ENCODE data around the gene TMED3. TPM values are rescaled to one million over a fixed set of nuclear protein-coding genes. Genes with fewer than 3 reads are reported as not detected.

Gene TMED3
- total RNA-seq, 1 experiment from 2014 or later, result 67.3 TPM

DNA sequence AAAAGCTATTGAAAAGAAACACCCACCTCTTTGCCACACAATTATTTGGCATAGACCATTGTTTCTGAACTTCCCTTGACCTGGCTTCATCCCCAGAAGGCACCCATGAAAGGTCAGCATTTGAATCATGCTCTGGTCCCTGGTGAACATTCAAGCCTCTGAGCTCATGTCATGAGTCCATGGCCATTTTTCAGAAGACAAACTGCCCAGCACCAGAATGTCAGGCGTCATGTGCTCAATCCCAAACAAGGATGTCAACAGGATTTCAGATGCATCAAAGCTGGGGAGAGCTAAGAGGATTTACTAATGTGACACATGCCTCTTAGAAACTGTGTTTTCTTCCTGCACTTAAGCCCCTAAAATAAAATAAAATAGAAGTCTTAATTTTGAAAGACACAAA lies 41.3 kb downstream of the TMED3 start:
- no peaks in the 10 kb centered on the region for H3K9me3 ChIP-seq (ENCODE audit: low read length)
- no peak overlapping the region for H3K27ac ChIP-seq (ENCODE audit: low read length)
- H4K20me1 ChIP-seq (ENCODE audit: insufficient read depth, low read depth, low read length), result no peaks in the 10 kb centered on the region
- H3K4me1 ChIP-seq (ENCODE audit: low read length), result no peaks in the 10 kb centered on the region
- H3K9ac ChIP-seq (ENCODE audit: low read length), result no peak overlapping the region
- no peak for DNase-seq
- no peak overlapping the region for H3K4me2 ChIP-seq (ENCODE audit: low read depth, low read length, poor library complexity, severe bottlenecking)
- H3K27me3 ChIP-seq (ENCODE audit: low read length), result no peaks in the 10 kb centered on the region
- no peaks in the 10 kb centered on the region for H3K36me3 ChIP-seq (ENCODE audit: insufficient read depth, low read length)
- no peak overlapping the region for H2AFZ ChIP-seq (ENCODE audit: low read length)
- H3K4me3 ChIP-seq (ENCODE audit: low read length), result no peak overlapping the region
- H3K9me2 ChIP-seq (replicated peaks; ENCODE audit: insufficient read depth, low read length), result no peaks in the 10 kb centered on the region
- no peaks in the 10 kb centered on the region for H3K79me2 ChIP-seq (ENCODE audit: low read length)

DNA sequence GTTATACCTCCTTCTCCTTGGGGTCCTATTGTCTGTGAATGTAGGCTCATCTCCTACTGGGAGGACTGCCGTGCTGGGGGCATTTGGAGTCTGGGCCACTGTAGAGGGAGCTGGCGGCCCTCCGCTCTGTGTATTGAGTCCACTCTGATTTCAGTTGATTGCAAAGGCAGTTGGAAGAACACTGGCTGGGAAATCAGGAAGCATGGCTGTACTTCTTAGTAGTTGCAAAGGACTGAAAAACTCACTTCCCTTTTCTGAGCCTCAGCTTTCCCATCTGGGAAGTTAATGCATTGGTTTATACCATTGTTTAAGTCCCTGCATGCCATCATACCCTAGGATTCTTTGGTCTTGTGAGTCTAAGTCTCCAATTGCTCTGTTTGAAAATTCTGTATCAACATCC lies 46.7 kb downstream of the TMED3 start:
- H4K20me1 ChIP-seq (ENCODE audit: insufficient read depth, low read depth, low read length), result no peaks in the 10 kb centered on the region
- H3K27me3 ChIP-seq (ENCODE audit: low read length), result no peaks in the 10 kb centered on the region
- no peaks in the 10 kb centered on the region for H3K9me3 ChIP-seq (ENCODE audit: low read length)
- H3K27ac ChIP-seq (ENCODE audit: low read length), result no peak overlapping the region
- no peaks in the 10 kb centered on the region for H3K4me1 ChIP-seq (ENCODE audit: low read length)
- H3K9me2 ChIP-seq (replicated peaks; ENCODE audit: insufficient read depth, low read length), result no peaks in the 10 kb centered on the region
- H3K9ac ChIP-seq (ENCODE audit: low read length), result no peak overlapping the region
- DNase-seq, result no peak
- H3K4me3 ChIP-seq (ENCODE audit: low read length), result no peak overlapping the region
- no peaks in the 10 kb centered on the region for H3K36me3 ChIP-seq (ENCODE audit: insufficient read depth, low read length)
- H3K79me2 ChIP-seq (ENCODE audit: low read length), result no peaks in the 10 kb centered on the region
- no peak overlapping the region for H2AFZ ChIP-seq (ENCODE audit: low read length)
- no peak overlapping the region for H3K4me2 ChIP-seq (ENCODE audit: low read depth, low read length, poor library complexity, severe bottlenecking)

DNA sequence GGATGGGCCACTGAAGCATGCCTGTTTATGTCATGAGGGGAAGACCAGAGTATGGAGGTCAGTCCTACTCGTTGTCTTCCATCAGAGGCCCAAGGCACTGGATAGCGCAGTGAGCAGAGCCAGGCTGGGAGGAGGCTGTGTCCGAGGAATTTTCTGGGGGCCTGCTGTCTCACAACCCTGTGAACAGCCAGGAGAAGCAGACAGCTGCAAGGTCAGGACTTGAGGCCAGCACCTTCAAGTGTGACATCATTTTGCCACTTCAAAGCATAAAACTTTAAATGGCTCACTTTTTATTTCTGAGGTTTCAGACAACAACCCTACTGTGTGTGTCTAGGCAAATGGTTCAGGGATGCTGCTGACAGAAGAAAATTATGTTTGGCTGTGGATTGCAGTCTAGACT lies 47.2 kb downstream of the TMED3 start:
- H3K9me2 ChIP-seq (replicated peaks; ENCODE audit: insufficient read depth, low read length), result no peaks in the 10 kb centered on the region
- no peaks in the 10 kb centered on the region for H3K36me3 ChIP-seq (ENCODE audit: insufficient read depth, low read length)
- no peak overlapping the region for H3K27ac ChIP-seq (ENCODE audit: low read length)
- no peak overlapping the region for H2AFZ ChIP-seq (ENCODE audit: low read length)
- H3K4me2 ChIP-seq (ENCODE audit: low read depth, low read length, poor library complexity, severe bottlenecking), result no peak overlapping the region
- H3K9me3 ChIP-seq (ENCODE audit: low read length), result no peaks in the 10 kb centered on the region
- H3K4me1 ChIP-seq (ENCODE audit: low read length), result no peaks in the 10 kb centered on the region
- H3K27me3 ChIP-seq (ENCODE audit: low read length), result no peaks in the 10 kb centered on the region
- no peaks in the 10 kb centered on the region for H4K20me1 ChIP-seq (ENCODE audit: insufficient read depth, low read depth, low read length)
- DNase-seq, result no peak
- no peak overlapping the region for H3K9ac ChIP-seq (ENCODE audit: low read length)
- no peak overlapping the region for H3K4me3 ChIP-seq (ENCODE audit: low read length)
- no peaks in the 10 kb centered on the region for H3K79me2 ChIP-seq (ENCODE audit: low read length)

DNA sequence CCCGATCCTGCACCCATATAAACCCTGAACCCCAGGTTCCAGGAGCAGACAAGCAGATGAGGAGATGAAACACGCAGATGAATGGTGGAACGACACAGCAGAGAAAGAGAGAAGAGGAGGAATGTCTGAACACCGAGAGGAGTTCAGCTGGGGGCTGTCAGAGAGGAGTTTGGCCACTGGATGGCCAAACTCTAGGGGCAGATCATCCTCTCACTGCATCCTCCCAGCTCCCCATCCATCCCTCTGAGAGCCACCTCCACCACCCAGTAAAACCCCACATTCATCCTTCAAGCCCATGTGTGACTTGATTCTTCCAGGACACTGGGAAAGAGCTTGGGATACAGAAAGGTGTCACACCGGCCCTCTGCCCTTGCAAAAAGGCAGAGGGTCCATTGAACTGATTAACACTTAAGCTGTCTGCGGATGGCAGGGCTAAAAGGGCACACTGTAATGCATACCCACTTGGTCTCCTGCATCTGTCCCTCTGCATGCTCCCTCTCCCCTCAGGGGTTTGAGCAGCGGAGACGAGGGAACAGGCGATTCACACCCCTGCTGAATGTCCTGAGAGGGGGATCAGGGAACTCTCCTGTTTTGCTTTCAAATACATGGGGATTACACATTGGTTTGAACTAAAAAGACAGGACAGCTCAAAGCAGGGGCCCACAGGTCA lies 53.8 kb downstream of the TMED3 start:
- Histone ChIP-seq H3K9me3 (ENCODE audit: low read length) (no peaks in the 10 kb centered on the region), H4K20me1 (ENCODE audit: insufficient read depth, low read depth, low read length) (no peaks in the 10 kb centered on the region), H3K9me2 (replicated peaks; ENCODE audit: insufficient read depth, low read length) (no peaks in the 10 kb centered on the region), H2AFZ (ENCODE audit: low read length) (no peak overlapping the region), H3K36me3 (ENCODE audit: insufficient read depth, low read length) (no peaks in the 10 kb centered on the region), H3K4me2 (ENCODE audit: low read depth, low read length, poor library complexity, severe bottlenecking) (no peak overlapping the region), H3K79me2 (ENCODE audit: low read length) (no peaks in the 10 kb centered on the region), H3K27me3 (ENCODE audit: low read length) (no peaks in the 10 kb centered on the region), H3K4me1 (ENCODE audit: low read length) (no peaks in the 10 kb centered on the region), H3K9ac (ENCODE audit: low read length) (no peak overlapping the region), H3K4me3 (ENCODE audit: low read length) (no peak overlapping the region), H3K27ac (ENCODE audit: low read length) (no peak overlapping the region)
- no peak for DNase-seq

DNA sequence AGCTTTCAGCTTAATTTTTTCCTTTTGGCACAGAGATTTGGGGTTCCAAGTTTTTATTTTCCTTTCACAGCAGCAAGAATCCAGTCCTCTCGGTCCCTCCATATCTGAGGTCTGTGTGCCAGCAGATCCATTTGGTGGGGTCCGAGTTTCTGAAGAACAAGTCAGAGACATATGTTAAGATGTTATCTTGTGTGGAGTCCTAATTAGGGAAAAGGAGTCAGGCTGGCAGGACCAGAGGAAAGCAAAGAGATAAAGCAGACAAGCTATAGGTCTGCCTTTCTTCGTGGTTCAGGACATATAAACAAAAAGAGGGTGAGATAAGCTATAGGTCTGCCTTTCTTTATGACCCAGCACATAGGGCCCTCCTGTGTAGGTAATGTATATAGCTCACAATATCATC lies 54.9 kb downstream of the TMED3 start:
- Histone ChIP-seq H2AFZ (ENCODE audit: low read length) (no peak overlapping the region), H3K4me2 (ENCODE audit: low read depth, low read length, poor library complexity, severe bottlenecking) (no peak overlapping the region), H4K20me1 (ENCODE audit: insufficient read depth, low read depth, low read length) (no peaks in the 10 kb centered on the region), H3K4me3 (ENCODE audit: low read length) (no peak overlapping the region), H3K9me2 (replicated peaks; ENCODE audit: insufficient read depth, low read length) (no peaks in the 10 kb centered on the region), H3K27ac (ENCODE audit: low read length) (no peak overlapping the region), H3K36me3 (ENCODE audit: insufficient read depth, low read length) (no peaks in the 10 kb centered on the region), H3K9me3 (ENCODE audit: low read length) (no peaks in the 10 kb centered on the region), H3K79me2 (ENCODE audit: low read length) (no peaks in the 10 kb centered on the region), H3K4me1 (ENCODE audit: low read length) (no peaks in the 10 kb centered on the region), H3K27me3 (ENCODE audit: low read length) (no peaks in the 10 kb centered on the region), H3K9ac (ENCODE audit: low read length) (no peak overlapping the region)
- DNase-seq, result no peak

DNA sequence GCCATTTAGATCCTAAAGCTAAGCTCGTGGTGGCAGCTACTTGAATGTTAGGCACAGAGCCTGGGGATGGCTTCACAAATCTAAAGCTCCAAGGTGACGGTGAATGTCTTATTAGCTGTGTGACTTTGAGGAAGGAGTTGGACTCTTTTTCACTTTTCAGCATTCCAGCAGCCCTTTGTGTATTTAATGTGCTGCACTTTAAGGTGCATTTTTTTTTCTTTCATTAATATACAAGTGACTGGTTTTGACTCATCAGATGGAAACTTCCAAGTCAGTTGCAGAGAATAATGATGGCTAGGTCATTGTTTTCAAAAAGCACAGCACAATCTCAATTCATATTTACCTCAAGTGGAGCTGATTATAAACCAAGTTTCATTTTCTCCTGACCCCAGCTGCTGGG lies 55.8 kb downstream of the TMED3 start:
- H3K4me2 ChIP-seq (ENCODE audit: low read depth, low read length, poor library complexity, severe bottlenecking), result no peak overlapping the region
- no peak overlapping the region for H3K4me3 ChIP-seq (ENCODE audit: low read length)
- no peaks in the 10 kb centered on the region for H3K36me3 ChIP-seq (ENCODE audit: insufficient read depth, low read length)
- H4K20me1 ChIP-seq (ENCODE audit: insufficient read depth, low read depth, low read length), result no peaks in the 10 kb centered on the region
- H3K9me2 ChIP-seq (replicated peaks; ENCODE audit: insufficient read depth, low read length), result no peaks in the 10 kb centered on the region
- no peak for DNase-seq
- H3K9ac ChIP-seq (ENCODE audit: low read length), result no peak overlapping the region
- H2AFZ ChIP-seq (ENCODE audit: low read length), result no peak overlapping the region
- H3K9me3 ChIP-seq (ENCODE audit: low read length), result no peaks in the 10 kb centered on the region
- H3K79me2 ChIP-seq (ENCODE audit: low read length), result no peaks in the 10 kb centered on the region
- H3K27ac ChIP-seq (ENCODE audit: low read length), result no peak overlapping the region
- H3K27me3 ChIP-seq (ENCODE audit: low read length), result no peaks in the 10 kb centered on the region
- no peaks in the 10 kb centered on the region for H3K4me1 ChIP-seq (ENCODE audit: low read length)

DNA sequence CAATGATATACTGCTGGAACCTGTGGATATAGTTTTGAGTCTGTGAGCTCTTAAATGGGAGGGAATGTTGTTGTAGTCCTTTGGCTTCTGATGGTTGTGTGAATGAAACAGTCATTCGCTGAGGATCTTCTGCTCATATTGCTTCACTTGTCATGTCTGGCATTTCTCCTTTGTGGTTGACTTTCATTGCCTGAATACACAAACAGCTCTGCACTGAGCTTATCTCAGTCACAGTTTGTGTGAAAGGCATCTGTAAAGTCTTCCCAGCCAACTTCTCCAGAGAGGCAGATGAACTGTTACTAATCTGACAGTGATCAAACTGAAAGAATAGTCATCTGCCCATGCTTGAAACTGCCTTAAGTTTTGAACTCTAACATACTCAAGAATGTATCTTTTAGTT lies 59.8 kb downstream of the TMED3 start:
- Histone ChIP-seq H2AFZ (ENCODE audit: low read length) (no peak overlapping the region), H3K4me3 (ENCODE audit: low read length) (no peak overlapping the region), H3K9me3 (ENCODE audit: low read length) (no peaks in the 10 kb centered on the region), H3K27me3 (ENCODE audit: low read length) (no peaks in the 10 kb centered on the region), H3K4me1 (ENCODE audit: low read length) (no peaks in the 10 kb centered on the region), H3K27ac (ENCODE audit: low read length) (no peak overlapping the region), H3K79me2 (ENCODE audit: low read length) (no peaks in the 10 kb centered on the region), H3K9me2 (replicated peaks; ENCODE audit: insufficient read depth, low read length) (no peaks in the 10 kb centered on the region), H3K4me2 (ENCODE audit: low read depth, low read length, poor library complexity, severe bottlenecking) (no peak overlapping the region), H3K9ac (ENCODE audit: low read length) (no peak overlapping the region), H4K20me1 (ENCODE audit: insufficient read depth, low read depth, low read length) (no peaks in the 10 kb centered on the region), H3K36me3 (ENCODE audit: insufficient read depth, low read length) (no peaks in the 10 kb centered on the region)
- no peak for DNase-seq

DNA sequence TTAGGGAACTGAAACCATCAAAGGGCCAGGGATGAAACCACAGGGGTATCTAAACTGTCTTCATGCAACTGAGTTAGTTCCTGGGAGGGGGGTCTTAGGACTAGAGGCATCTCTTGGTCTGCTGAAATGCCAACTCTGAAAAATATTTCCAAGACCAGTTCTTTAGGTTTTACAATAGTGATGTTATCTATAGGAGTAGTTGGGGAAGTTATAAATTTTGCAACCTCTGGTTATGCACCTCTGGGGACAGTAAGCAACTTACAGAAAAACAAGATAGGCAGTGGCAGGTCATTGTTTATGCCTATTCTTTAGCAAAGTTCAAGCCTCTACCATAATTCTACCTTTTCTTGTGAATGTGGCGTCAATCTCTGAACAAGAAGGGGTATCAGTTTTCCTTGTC lies 60.7 kb downstream of the TMED3 start:
- Histone ChIP-seq H3K9me2 (replicated peaks; ENCODE audit: insufficient read depth, low read length) (no peaks in the 10 kb centered on the region), H3K4me3 (ENCODE audit: low read length) (no peak overlapping the region), H3K79me2 (ENCODE audit: low read length) (no peaks in the 10 kb centered on the region), H3K27ac (ENCODE audit: low read length) (no peak overlapping the region), H3K9me3 (ENCODE audit: low read length) (no peaks in the 10 kb centered on the region), H4K20me1 (ENCODE audit: insufficient read depth, low read depth, low read length) (no peaks in the 10 kb centered on the region), H3K4me2 (ENCODE audit: low read depth, low read length, poor library complexity, severe bottlenecking) (no peak overlapping the region), H3K27me3 (ENCODE audit: low read length) (no peaks in the 10 kb centered on the region), H2AFZ (ENCODE audit: low read length) (no peak overlapping the region), H3K9ac (ENCODE audit: low read length) (no peak overlapping the region), H3K4me1 (ENCODE audit: low read length) (no peaks in the 10 kb centered on the region), H3K36me3 (ENCODE audit: insufficient read depth, low read length) (no peaks in the 10 kb centered on the region)
- no peak for DNase-seq

DNA sequence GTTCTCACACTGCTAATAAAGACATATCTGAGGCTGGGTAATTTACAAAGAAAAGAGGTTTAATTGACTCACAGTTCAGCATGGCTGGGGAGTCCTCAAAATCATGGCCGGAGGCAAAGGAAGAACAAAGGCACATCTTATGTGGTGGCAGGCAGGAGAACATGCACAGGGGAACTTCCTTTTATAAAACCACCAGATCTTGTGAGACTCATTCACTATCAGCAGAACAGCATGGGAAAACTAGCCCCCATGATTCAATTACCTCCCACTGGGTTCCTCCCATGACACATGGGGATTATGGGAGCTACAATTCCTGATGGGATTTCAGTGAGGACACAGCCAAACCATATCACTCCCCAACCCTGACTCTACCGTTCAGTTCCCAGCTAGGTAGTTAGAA lies 61.5 kb downstream of the TMED3 start:
- no peak overlapping the region for H2AFZ ChIP-seq (ENCODE audit: low read length)
- DNase-seq, result no peak
- H3K4me2 ChIP-seq (ENCODE audit: low read depth, low read length, poor library complexity, severe bottlenecking), result no peak overlapping the region
- H4K20me1 ChIP-seq (ENCODE audit: insufficient read depth, low read depth, low read length), result no peaks in the 10 kb centered on the region
- no peaks in the 10 kb centered on the region for H3K79me2 ChIP-seq (ENCODE audit: low read length)
- H3K4me3 ChIP-seq (ENCODE audit: low read length), result no peak overlapping the region
- H3K36me3 ChIP-seq (ENCODE audit: insufficient read depth, low read length), result no peaks in the 10 kb centered on the region
- H3K9me2 ChIP-seq (replicated peaks; ENCODE audit: insufficient read depth, low read length), result no peaks in the 10 kb centered on the region
- no peaks in the 10 kb centered on the region for H3K9me3 ChIP-seq (ENCODE audit: low read length)
- H3K9ac ChIP-seq (ENCODE audit: low read length), result no peak overlapping the region
- no peaks in the 10 kb centered on the region for H3K4me1 ChIP-seq (ENCODE audit: low read length)
- H3K27me3 ChIP-seq (ENCODE audit: low read length), result no peaks in the 10 kb centered on the region
- no peak overlapping the region for H3K27ac ChIP-seq (ENCODE audit: low read length)
